Measurements from ENCODE around the gene PDZD7. TPM values are rescaled to one million over a fixed set of nuclear protein-coding genes. Genes with fewer than 3 reads are reported as not detected.

Gene PDZD7
- total and polyA plus RNA-seq, 9 of the 15 experiments (the other 6 are each of a cell fraction or from before 2014, with no cell fraction given): 0.04 to 0.24 (median 0.08) TPM; not detected in 3

DNA sequence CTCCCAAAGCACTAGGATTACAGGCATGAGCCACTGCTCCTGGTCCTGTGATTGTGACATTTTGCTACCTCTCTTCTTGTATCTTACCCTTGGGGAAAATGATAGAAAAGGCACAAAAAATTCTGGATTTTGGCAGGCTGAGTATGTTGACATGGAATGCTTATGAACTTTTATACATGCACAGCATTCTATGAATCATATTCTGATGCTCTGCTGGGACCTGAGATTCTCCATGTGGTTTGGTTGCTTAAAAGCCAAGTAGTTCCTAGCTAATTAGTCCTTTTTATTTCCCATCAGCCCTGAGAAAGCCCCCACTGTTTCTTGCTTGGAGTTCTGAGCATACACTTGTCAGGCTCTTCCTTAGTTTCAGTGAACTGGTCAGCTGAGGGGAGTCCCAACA, 22.6 kb upstream of the PDZD7 start:
- H3K9me1 ChIP-seq (ENCODE audit: control insufficient read depth, insufficient read depth, low read length): no peaks in the 10 kb centered on the region
- H3K27ac ChIP-seq (ENCODE audit: extremely low read depth, low read depth, low read length): no peak overlapping the region
- H3K79me2 ChIP-seq (ENCODE audit: control insufficient read depth, insufficient read depth, low read length): peaks cover 28% of the 10 kb centered on the region
- H3K27me3 ChIP-seq (ENCODE audit: control insufficient read depth in 2 of 2, insufficient read depth in 2 of 2, low read length in 2 of 2): no peaks in the 10 kb centered on the region
- peaks cover 24% of the 10 kb centered on the region; the same call in 2 of the 3 replicates for H3K36me3 ChIP-seq (ENCODE audit: control insufficient read depth, insufficient read depth, low read length)
- H3K9ac ChIP-seq (ENCODE audit: insufficient read depth in 1 of 2, low read depth in 2 of 2, low read length in 2 of 2): no peak overlapping the region
- H3K4me2 ChIP-seq (ENCODE audit: insufficient read depth, low read length): no peak overlapping the region
- H4K20me1 ChIP-seq (replicated peaks; ENCODE audit: control insufficient read depth, insufficient read depth, low read length): no peaks in the 10 kb centered on the region
- peaks cover 4 to 13% of the 10 kb centered on the region in 2 experiments; a peak in 4 of 5 replicates for H3K4me1 ChIP-seq (replicated peaks in 1 of 2; ENCODE audit: control insufficient read depth in 2 of 2, insufficient read depth in 2 of 2, low read length in 2 of 2)
- no peak for FAIRE-seq
- in situ Hi-C loops (cut with MboI) (no loop called here), intact Hi-C loops (cut with micrococcal nuclease) (no loop called here)
- H3K4me3 ChIP-seq: no peak overlapping the region
- no peaks in the 10 kb centered on the region for H3K9me3 ChIP-seq (replicated peaks; ENCODE audit: control insufficient read depth, insufficient read depth, low read depth, low read length)
- no peak for ATAC-seq
- POLR2A ChIA-PET: interaction anchor here (0.7 kb wide), 1 partner anchor 50 kb away, joined by 4 read pairs; no protein-coding TSS in a partner anchor
- BruUV-seq (replicated peaks): no TSS peak
- TF ChIP-seq CCAR2 (IDR thresholded peaks at IDR 0.05; ENCODE audit: low read depth, low read length) (no peak), SMARCE1 (IDR thresholded peaks at IDR 0.05) (no peak), FOXA1 (IDR thresholded peaks at IDR 0.05; ENCODE audit: borderline replicate concordance) (no peak), CXXC5 (CRISPR knock-in tag; IDR thresholded peaks at IDR 0.05) (no peak), TCF7 (IDR thresholded peaks at IDR 0.05; ENCODE audit: borderline replicate concordance) (no peak), ZNF830 (CRISPR knock-in tag; IDR thresholded peaks at IDR 0.05) (no peak), HDAC3 (IDR thresholded peaks at IDR 0.05; ENCODE audit: borderline replicate concordance, partially characterized antibody) (no peak), ZNF76 (CRISPR knock-in tag; IDR thresholded peaks at IDR 0.05; ENCODE audit: borderline replicate concordance) (no peak), RFX7 (CRISPR knock-in tag; IDR thresholded peaks at IDR 0.05) (no peak)
- TF ChIP-seq, protein P1, sequence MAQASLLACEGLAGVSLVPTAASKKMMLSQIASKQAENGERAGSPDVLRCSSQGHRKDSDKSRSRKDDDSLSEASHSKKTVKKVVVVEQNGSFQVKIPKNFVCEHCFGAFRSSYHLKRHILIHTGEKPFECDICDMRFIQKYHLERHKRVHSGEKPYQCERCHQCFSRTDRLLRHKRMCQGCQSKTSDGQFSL (CRISPR knock-in tag; IDR thresholded peaks at IDR 0.05): no peak
- TF ChIP-seq, protein P1 (tag; IDR thresholded peaks at IDR 0.05): no peak
- no peak for DNase-seq (ENCODE audit: extremely low read depth in 1 of 4, low spot score in 3 of 4)
- H2AFZ ChIP-seq (ENCODE audit: low read depth, low read length): no peak overlapping the region
- CTCF ChIA-PET (ENCODE audit: low intra/inter-chr PET ratio): no interaction called here
